Measurements from ENCODE around the gene ADSL. TPM values are rescaled to one million over a fixed set of nuclear protein-coding genes. Genes with fewer than 3 reads are reported as not detected.

The ADSL gene
- total and polyA plus RNA-seq, 2 of the 8 experiments (the other 6 are each of a cell fraction or from before 2014, with no cell fraction given) = 197 to 218 TPM

DNA sequence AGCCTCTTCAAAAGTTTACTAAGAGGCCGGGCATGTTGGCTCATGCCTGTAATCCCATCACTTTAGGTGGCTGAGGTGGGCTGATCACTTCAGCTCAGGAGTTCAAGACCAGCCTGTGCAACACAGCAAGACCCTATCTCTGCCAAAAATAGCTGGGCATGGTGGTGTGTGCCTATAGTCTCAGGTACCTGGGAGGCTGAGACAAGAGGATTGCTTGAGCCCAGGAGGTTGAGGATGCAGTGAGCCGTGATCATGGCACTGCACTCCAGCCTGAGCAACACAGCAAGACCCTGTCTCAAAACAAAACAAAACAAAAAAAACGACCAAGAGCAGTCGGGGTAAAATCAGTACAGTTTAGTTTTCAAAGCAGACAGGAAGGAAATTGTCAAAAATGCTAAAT is 4.7 kb upstream of the ADSL start:
- Histone ChIP-seq H2BK12ac (ENCODE audit: low read depth, low read length) (no peak overlapping the region), H2BK5ac (ENCODE audit: low read depth, low read length) (no peak overlapping the region), H4K5ac (ENCODE audit: insufficient read length, low read depth, low read length) (no peak overlapping the region), H3K36me3 (ENCODE audit: control insufficient read depth in 2 of 4, insufficient read depth in 4 of 4, low read length in 3 of 4) (no peaks in the 10 kb centered on the region), H3K18ac (ENCODE audit: extremely low read depth, low read length) (no peak overlapping the region), H2BK120ac (replicated peaks; ENCODE audit: low read depth, low read length) (no peak overlapping the region), H3K79me1 (ENCODE audit: low read depth, low read length) (peaks cover 3% of the 10 kb centered on the region), H3K56ac (replicated peaks; ENCODE audit: insufficient read length, low read depth, low read length) (no peak overlapping the region), H3K27me3 (replicated peaks in 1 of 4; ENCODE audit: control insufficient read depth in 3 of 4, extremely low read depth in 1 of 4, insufficient read depth in 3 of 4, low read length in 3 of 4) (no peaks in the 10 kb centered on the region; a peak in 1 of 7 replicates), H4K20me1 (replicated peaks in 1 of 2; ENCODE audit: control insufficient read depth in 1 of 2, insufficient read depth in 2 of 2, low read length in 2 of 2) (no peaks in the 10 kb centered on the region), H2AFZ (ENCODE audit: low read length) (no peak overlapping the region), H2BK20ac (ENCODE audit: low read length) (no peak overlapping the region), H4K8ac (ENCODE audit: extremely low read depth, insufficient read depth, low read length) (no peak overlapping the region), H4K91ac (replicated peaks; ENCODE audit: insufficient read length, low read length) (no peak overlapping the region), H2BK15ac (ENCODE audit: low read length) (no peak overlapping the region), H3K14ac (ENCODE audit: insufficient read length) (no peak overlapping the region), H3K79me2 (ENCODE audit: control insufficient read depth in 1 of 2, insufficient read depth in 2 of 2, low read length in 2 of 2) (no peaks in the 10 kb centered on the region), H3K27ac (ENCODE audit: low read depth, low read length) (no peak overlapping the region), H3K23me2 (ENCODE audit: low read depth, low read length) (peaks cover 5% of the 10 kb centered on the region; the same call in 1 of the 2 replicates), H3K4me3 (ENCODE audit: extremely low read depth in 1 of 4, insufficient read depth in 2 of 4, low read depth in 3 of 4, low read length in 4 of 4) (no peak overlapping the region), H3K9ac (replicated peaks in 1 of 4; ENCODE audit: extremely low read depth in 1 of 4, low read depth in 3 of 4, low read length in 3 of 4) (no peak overlapping the region), H3K4ac (replicated peaks; ENCODE audit: insufficient read length, low read depth, low read length) (no peak overlapping the region), H3K9me3 (ENCODE audit: insufficient read depth in 2 of 2, low read depth in 1 of 2, low read length in 1 of 2) (no peaks in the 10 kb centered on the region), H3K4me2 (ENCODE audit: insufficient read depth in 1 of 2, low read depth in 2 of 2, low read length in 2 of 2) (no peak overlapping the region), H2AK5ac (ENCODE audit: low read depth, low read length) (no peak overlapping the region), H3K23ac (ENCODE audit: insufficient read length) (no peak overlapping the region), H3K4me1 (replicated peaks in 1 of 4; ENCODE audit: control insufficient read depth in 3 of 4, insufficient read depth in 4 of 4, low read length in 3 of 4) (no peaks in the 10 kb centered on the region)
- ChIA-PET POLR2A (ENCODE audit: partially characterized antibody) (interaction anchor here (0.6 to 2.4 kb wide), 5 partner anchors 8 to 425 kb away, joined by 3 to 7 read pairs (median 3); partner anchors contain the start of gene TNRC6B), CTCF (ENCODE audit: partially characterized antibody) (interaction anchor here (1.2 kb wide), 1 partner anchor 145 kb away, joined by 4 read pairs; no protein-coding TSS in a partner anchor)
- FAIRE-seq (no peak), DNase-seq (ENCODE audit: low read depth in 1 of 2, low spot score in 2 of 2) (no peak)
- 90% methylated on average over 4 of the region's 4 CpGs; no CpG with 5 or more reads in 1 of the 2 experiments for WGBS, 2 experiments (ENCODE audit: extremely low coverage in 1 of 2, insufficient coverage in 1 of 2, insufficient read length in 1 of 2, insufficient replicate concordance in 2 of 2, low coverage in 1 of 2, low lambda C conversion rate in 2 of 2, missing lambda C conversion rate in 1 of 2)
- no peak for TF ChIP-seq SUZ12 (IDR thresholded peaks at IDR 0.05; ENCODE audit: low read length)

Data from H1 (cell line).